SIG-M5 treated with dmso at 0.1 percent for 504 hours (cell line): ENCODE measurements around the gene NPFFR1.
A peak's percentile ranks its signal among the peaks of the same experiment; 100 is the strongest.
"Not testable (repeated sequence)": the region's sequence is repeated elsewhere in the genome, so short reads cannot be mapped to it uniquely, and the experiment has no call there.

Experiments used
- DNase-seq: peaks from one replicate; lab custom pipeline; 2025; ENCODE audit not compliant: unreplicated experiment; lab: John Stamatoyannopoulos, UW

NPFFR1 gene

DNA sequence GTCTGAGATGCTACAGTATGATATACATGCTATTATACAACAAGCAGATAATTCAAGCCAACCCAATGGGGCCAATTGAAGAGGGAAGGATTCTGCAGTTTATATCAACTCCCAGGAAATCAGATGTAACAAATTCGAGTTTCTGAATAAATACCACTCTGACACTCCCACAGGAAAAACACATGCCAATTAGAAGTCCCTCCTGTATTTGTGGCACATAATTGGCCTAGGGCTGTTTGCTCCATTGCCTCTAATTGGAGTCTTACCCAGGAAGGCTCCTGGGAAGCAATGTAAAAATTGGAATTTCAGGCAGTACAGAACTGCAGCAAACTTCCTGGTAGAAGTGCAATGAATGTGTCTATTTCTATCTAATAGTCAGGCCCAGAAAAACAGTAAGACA, 55.3 kb downstream of the NPFFR1 start:
- no peak for DNase-seq

DNA sequence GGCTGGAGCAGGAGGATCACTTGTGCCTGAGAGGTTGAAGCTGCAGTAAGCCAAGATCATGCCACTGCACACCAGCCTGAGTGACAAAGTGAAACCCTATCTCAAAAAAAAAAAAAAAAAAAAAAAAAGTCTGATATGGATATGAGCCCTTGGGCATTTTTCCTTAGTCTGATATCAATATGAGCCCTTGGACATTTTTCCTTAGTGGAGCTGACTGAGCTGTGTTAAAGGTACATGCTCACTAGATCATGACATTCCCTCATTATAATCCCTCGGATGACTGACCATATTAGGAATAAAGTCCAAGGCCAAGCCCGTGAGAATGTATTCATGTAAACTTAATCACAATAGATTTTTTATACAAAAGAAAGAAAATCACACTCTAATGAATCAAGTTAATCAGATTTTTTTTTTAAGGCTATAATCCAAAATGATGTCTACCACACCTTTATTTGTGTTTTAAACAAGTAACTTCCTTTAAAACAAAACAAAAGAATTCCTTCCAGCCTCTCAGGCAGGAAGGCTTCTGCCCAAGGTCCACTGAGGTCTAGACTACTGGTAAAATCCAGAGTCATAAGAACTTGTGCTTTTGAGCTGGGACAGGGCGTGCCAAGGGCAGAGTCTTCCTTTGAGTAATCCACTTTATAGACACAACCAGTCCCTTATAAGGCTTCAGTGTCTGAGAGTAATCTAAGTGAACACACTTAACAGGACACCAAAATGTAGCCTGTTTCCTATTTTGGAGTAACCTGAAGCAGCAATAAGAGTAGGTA, 56.1 kb downstream of the NPFFR1 start:
- DNase-seq: no peak

DNA sequence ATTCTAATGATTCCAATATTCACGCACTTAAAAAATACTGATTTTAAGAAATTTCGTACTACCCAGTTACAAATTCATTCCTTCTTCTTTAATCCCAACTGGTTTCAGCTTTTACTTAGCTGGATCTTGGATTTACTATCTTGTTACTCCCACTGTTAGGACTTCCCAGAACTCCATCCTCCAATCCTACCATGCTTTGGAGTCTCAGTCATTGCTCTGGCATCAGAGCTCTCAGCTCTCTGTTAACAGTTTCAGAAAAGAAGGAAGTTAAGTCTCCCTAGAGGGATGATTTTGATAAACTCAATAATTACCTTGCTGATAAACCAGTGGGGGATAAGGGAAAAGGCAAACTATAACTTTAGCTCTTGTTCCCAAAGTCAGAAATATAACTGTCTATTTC, 60.1 kb downstream of the NPFFR1 start:
- no peak for DNase-seq

DNA sequence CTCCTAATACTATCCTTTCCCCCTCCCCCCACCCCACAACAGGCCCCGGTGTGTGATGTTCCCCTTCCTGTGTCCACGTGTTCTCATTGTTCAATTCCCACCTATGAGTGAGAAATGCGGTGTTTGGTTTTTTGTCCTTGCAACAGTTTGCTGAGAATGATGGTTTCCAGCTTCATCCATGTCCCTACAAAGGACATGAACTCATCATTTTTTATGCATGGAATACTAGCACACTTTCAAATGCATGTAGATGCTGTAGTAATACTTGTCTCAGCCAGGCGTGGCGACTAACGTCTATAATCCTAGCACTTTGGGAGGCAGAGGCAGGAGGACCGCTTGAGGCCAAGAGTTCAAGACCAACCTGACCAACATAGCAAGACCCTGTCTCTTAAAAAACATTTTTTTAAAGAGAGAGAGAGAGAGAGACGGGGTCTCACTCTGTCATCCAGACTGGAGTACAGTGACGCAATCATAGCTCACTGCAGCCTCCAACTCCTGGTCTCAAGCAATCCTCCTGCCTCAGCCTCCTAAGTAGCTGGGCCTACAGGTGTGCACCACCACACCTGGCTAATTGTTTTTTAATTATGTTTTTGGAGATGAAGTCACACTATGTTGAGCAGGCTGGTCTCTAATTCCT, 60.9 kb downstream of the NPFFR1 start:
- not testable (repeated sequence) for DNase-seq

DNA sequence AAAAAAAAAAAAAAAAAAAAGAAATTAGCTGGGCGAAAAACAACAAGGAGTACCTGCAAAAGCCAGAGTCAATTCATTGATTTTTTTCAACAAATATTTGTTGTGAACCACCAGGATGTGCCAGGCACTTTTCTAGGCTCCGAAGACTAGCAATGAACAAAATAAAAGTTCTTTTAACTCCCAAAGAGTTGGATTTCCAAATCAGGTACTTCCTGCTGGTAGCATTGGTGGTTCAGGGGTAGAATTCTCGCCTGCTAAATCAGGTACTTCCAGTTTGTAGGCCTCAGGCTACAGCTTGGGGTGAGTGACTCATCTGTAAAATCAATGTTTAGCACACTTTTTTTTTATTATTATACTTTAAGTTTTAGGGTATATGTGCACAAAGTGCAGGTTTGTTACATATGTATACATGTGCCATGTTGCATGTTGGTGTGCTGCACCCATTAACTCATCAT, 61.4 kb downstream of the NPFFR1 start:
- peak; percentile 46 for DNase-seq

DNA sequence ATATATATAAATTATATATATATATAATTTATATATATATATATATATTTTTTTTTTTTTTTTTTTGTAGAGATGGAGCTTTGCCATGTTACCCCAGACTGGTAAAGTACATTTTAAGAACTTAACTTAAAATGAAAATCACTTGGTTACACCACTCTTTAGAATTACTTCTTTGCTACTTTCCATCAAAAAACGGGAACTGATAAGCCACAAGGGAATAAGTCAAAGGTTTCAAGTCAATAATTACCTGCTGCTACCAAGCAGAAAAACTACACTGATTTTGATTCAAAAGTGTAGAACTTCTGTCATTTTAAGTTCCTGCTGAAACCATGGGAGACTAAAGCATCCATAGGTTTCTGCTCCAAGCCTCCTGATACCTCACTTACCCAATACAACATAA, 62.8 kb downstream of the NPFFR1 start:
- DNase-seq: no peak

DNA sequence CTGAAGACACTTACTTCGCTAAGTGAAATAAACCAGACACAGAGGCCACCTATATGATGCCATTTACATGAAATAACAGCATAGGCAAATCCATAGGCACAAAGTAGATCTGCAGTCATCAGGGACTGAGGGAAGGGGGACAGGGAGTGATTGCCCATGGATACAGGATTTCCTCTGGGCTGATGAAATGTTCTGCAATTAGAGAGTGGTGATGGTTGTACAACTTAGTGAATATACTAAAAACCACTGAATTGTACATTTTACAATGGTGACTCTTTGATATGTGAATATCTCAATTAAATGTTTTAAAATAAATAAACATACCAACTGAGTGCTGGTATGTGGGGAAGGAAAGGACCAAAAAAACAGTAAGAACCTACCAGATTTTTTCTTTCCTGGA, 70.9 kb downstream of the NPFFR1 start:
- DNase-seq: no peak

DNA sequence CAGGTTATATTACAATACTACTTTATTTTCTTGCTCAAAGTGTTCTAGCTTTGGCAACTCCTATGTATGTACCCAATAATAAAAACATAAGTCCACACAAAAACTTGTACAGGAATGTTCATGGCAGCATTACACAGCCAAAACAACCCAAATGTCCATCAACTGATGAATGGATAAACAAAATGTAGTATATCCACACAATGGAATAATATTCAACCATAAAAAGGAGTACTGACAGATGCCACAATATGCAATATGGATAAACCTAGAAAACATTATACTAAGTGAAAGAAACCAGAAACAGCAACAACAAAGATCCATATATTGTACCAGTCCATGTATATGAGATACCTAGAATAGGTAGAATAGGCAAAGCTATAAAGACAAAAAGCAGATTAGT, 71.5 kb downstream of the NPFFR1 start:
- DNase-seq: no peak

DNA sequence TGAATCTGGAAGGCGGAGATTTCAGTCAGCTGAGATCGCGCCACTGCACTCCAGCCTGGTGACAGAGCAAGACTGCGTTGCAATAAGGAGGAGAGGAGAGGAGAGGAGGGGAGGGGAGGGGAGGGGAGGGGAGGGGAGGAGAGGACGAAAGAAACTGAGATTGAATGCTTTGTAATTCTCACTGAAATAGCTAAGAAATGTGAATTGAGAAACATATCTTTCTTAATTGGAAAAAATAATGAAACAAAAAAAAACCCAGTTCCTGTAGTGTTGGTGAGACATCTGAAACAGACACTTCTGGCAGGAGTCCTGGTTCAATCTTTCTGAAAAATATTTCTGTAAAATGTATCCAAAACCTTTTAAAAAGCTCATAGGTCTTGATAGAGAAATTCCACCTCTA, 77.0 kb downstream of the NPFFR1 start:
- DNase-seq: no peak

DNA sequence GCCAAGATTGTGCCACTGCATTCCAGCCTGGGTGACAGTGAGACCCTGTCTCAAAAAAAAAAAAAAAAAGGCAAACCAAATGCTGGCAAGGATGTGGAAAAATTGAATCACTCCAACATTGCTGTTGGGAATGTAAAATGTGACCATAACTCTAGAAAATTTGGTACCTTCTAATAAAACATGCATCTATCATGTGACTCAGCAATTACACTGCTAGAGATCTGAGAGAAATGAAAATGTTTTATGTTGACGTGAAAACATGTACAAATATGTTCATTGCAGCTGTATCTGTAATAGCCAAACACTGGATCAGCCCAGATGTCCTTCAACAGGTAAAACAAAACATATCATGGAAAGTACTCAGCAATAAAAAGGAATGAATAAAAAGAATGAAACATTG, 82.7 kb downstream of the NPFFR1 start:
- no peak for DNase-seq

DNA sequence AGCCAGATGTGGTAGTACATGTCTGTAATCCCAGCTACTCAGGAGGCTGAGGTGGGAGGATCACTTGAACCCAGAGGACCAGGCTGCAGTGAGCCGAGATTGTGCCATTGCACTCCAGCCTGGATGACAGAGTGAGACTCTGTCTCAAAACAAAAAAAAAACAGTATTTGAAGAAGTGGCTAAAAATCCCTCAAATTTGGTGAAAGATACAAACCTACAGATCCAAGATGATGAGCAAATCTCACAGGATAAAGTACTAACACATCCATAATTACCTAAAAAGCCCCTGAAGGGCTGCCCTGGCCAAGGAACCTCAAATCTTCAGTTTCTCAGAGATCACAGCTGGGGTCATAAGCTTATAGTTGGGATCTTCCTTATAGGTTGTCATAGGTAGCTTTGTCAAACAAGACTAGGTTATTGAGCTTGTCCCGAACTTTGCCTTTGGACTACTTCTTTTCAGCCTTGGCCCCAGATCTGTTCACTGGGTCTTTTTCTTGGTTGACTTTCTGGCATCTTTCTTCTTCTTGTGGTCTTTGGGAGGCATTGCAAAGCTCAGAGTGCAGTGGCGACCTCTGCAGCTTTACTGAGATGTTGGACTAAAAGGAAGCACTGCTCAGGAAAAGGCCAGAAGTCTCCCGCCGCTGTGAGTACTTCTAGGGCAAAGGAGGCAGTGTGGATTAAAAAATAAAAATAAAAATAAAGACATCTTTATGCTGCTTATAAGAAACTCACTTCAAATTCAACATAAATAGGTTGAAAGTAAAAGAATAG, 84.9 kb downstream of the NPFFR1 start:
- DNase-seq: no peak
